HG03103 (cell line): ENCODE measurements around the gene SGPP2.

Source experiments
- ATAC-seq: cut with Tn5 transposase; IDR thresholded peaks from one replicate; pipeline ENCODE4 v1.9.1; 2021; ENCODE audit warnings: low read depth; ENCODE audit not compliant: unreplicated experiment

The SGPP2 gene

GRCh38 chr2:222521099-222521498 is 96.8 kb downstream of the SGPP2 start:
- ATAC-seq, result peak; percentile 65

GRCh38 chr2:222522082-222522481 is 97.7 kb downstream of the SGPP2 start:
- ATAC-seq, result no peak

- ATAC-seq, result peak; percentile 39
Measured at GRCh38 chr2:222523783-222524544, 99.6 kb downstream of the SGPP2 start.

GRCh38 chr2:222525811-222526210 is 101.5 kb downstream of the SGPP2 start:
- ATAC-seq, result no peak

- ATAC-seq, result no peak
Measured at GRCh38 chr2:222526480-222527277, 102.3 kb downstream of the SGPP2 start.

- ATAC-seq, result no peak
Measured at GRCh38 chr2:222532315-222532714, 108.0 kb downstream of the SGPP2 start.

GRCh38 chr2:222535477-222535876 is 111.1 kb downstream of the SGPP2 start:
- ATAC-seq, result no peak

- peak; percentile 56 for ATAC-seq
Measured at GRCh38 chr2:222538535-222538934, 114.2 kb downstream of the SGPP2 start.

- no peak for ATAC-seq
Measured at GRCh38 chr2:222544661-222545060, 120.3 kb downstream of the SGPP2 start.

GRCh38 chr2:222545823-222546795 is 121.8 kb downstream of the SGPP2 start:
- no peak for ATAC-seq

- ATAC-seq, result no peak
Measured at GRCh38 chr2:222547083-222547482, 122.7 kb downstream of the SGPP2 start.

- no peak for ATAC-seq
Measured at GRCh38 chr2:222548992-222549391, 124.6 kb downstream of the SGPP2 start.

GRCh38 chr2:222554517-222554916 is 130.2 kb downstream of the SGPP2 start:
- no peak for ATAC-seq

GRCh38 chr2:222561151-222561550 is 136.8 kb downstream of the SGPP2 start:
- no peak for ATAC-seq

- ATAC-seq, result peak; percentile 80
Measured at GRCh38 chr2:222561817-222562645, 137.7 kb downstream of the SGPP2 start.

GRCh38 chr2:222563106-222563718 is 138.9 kb downstream of the SGPP2 start:
- no peak for ATAC-seq

- no peak for ATAC-seq
Measured at GRCh38 chr2:222563936-222564335, 139.6 kb downstream of the SGPP2 start.

GRCh38 chr2:222566229-222566628 is 141.9 kb downstream of the SGPP2 start:
- no peak for ATAC-seq

- no peak for ATAC-seq
Measured at GRCh38 chr2:222568865-222569264, 144.5 kb downstream of the SGPP2 start.
